ENCODE data around the gene LRFN2.

- TF ChIP-seq, protein P1, sequence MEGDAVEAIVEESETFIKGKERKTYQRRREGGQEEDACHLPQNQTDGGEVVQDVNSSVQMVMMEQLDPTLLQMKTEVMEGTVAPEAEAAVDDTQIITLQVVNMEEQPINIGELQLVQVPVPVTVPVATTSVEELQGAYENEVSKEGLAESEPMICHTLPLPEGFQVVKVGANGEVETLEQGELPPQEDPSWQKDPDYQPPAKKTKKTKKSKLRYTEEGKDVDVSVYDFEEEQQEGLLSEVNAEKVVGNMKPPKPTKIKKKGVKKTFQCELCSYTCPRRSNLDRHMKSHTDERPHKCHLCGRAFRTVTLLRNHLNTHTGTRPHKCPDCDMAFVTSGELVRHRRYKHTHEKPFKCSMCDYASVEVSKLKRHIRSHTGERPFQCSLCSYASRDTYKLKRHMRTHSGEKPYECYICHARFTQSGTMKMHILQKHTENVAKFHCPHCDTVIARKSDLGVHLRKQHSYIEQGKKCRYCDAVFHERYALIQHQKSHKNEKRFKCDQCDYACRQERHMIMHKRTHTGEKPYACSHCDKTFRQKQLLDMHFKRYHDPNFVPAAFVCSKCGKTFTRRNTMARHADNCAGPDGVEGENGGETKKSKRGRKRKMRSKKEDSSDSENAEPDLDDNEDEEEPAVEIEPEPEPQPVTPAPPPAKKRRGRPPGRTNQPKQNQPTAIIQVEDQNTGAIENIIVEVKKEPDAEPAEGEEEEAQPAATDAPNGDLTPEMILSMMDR (IDR thresholded peaks at IDR 0.05) = no peak
- TF ChIP-seq POLR2A (IDR thresholded peaks at IDR 0.05) (no peak), POLR2AphosphoS5 (IDR thresholded peaks at IDR 0.05; ENCODE audit: insufficient read depth in 1 of 2, low read depth in 1 of 2) (no peak)
Measured at GRCh38 chr6:40512340-40512739, 74.8 kb downstream of the LRFN2 start.
